HepG2 (cell line): ENCODE results near the gene DCTN2. TPM values are rescaled to one million over a fixed set of nuclear protein-coding genes. Genes with fewer than 3 reads are reported as not detected.

Experiments used
- ATF3 ChIP-seq: sonication (generic); formaldehyde crosslinking; IDR thresholded peaks from 2 replicates; pipeline ENCODE4 v1.4.0; 2020; ENCODE audit warnings: missing genetic modification reagents
- CCDC6 ChIP-seq: sonication (generic); formaldehyde crosslinking; IDR thresholded peaks from 2 replicates; pipeline ENCODE4 v1.8.1; 2022; ENCODE audit warnings: mild to moderate bottlenecking, missing genetic modification reagents, moderate library complexity
- CEBPZ ChIP-seq: IDR thresholded peaks from 2 replicates; pipeline ENCODE4 v1.6.1; 2012; ENCODE audit warnings: low read length, improper control_type of control experiment
- CHD4 ChIP-seq: fragments of 200-600 bp; sonication (generic); IDR thresholded peaks from 2 replicates; pipeline ENCODE4 v1.7.0; 2017; ENCODE audit warnings: mild to moderate bottlenecking, low read length, borderline replicate concordance
- FLYWCH1 ChIP-seq: sonication (generic); formaldehyde crosslinking; IDR thresholded peaks from 2 replicates; pipeline ENCODE4 v1.8.1; 2023; ENCODE audit warnings: mild to moderate bottlenecking, missing genetic modification reagents
- JUNB ChIP-seq: sonication (generic); formaldehyde crosslinking; IDR thresholded peaks from 2 replicates; pipeline ENCODE4 v1.8.0; 2022; ENCODE audit warnings: missing genetic modification reagents, mild to moderate bottlenecking, borderline replicate concordance
- KLF11 ChIP-seq: IDR thresholded peaks from 2 replicates; pipeline ENCODE4 v1.6.1; 2016; ENCODE audit warnings: missing compliant biosample characterization
- MATR3 ChIP-seq: sonication (generic); formaldehyde crosslinking; IDR thresholded peaks from 2 replicates; pipeline ENCODE4 v1.4.0; 2020; ENCODE audit warnings: missing genetic modification reagents
- MTERF4 ChIP-seq: sonication (generic); formaldehyde crosslinking; IDR thresholded peaks from 2 replicates; pipeline ENCODE4 v1.8.0; 2023; ENCODE audit warnings: mild to moderate bottlenecking, missing genetic modification reagents
- NFE2L2 ChIP-seq: fragments of 150-350 bp; IDR thresholded peaks from 2 replicates; pipeline ENCODE4 v1.6.1; 2014; ENCODE audit warnings: low read length
- NPAS2 ChIP-seq: sonication (generic); formaldehyde crosslinking; IDR thresholded peaks from 2 replicates; pipeline ENCODE4 v1.8.0; 2022; ENCODE audit warnings: mild to moderate bottlenecking, missing genetic modification reagents, borderline replicate concordance
- POLR2AphosphoS2 ChIP-seq: IDR thresholded peaks from 2 replicates; pipeline ENCODE4 v1.6.1; 2011; ENCODE audit warnings: low read depth, low read length, improper control_type of control experiment
- RNF219 ChIP-seq: sonication (generic); formaldehyde crosslinking; IDR thresholded peaks from 2 replicates; pipeline ENCODE4 v1.5.0; 2020; ENCODE audit warnings: mild to moderate bottlenecking, missing genetic modification reagents
- SIN3A ChIP-seq: IDR thresholded peaks from 2 replicates; pipeline ENCODE4 v1.6.1; 2011; ENCODE audit warnings: low read depth, mild to moderate bottlenecking, control low read depth, low read length, borderline replicate concordance
- SRSF9 ChIP-seq: fragments of 200-400 bp; formaldehyde crosslinking; IDR thresholded peaks from 2 replicates; pipeline ENCODE4 v1.6.1; 2018; ENCODE audit warnings: borderline replicate concordance, mild to moderate bottlenecking, low read depth, low read length; ENCODE audit not compliant: insufficient read depth, poor library complexity, severe bottlenecking
- SSRP1 ChIP-seq: IDR thresholded peaks from 2 replicates; pipeline ENCODE4 v1.6.1; 2016; ENCODE audit warnings: control low read depth
- YY1 ChIP-seq: IDR thresholded peaks from 2 replicates; pipeline ENCODE4 v1.6.1; 2011; ENCODE audit warnings: low read length, low read depth, moderate library complexity, mild to moderate bottlenecking; ENCODE audit not compliant: insufficient read depth, insufficient replicate concordance
- ZFY ChIP-seq: sonication (generic); formaldehyde crosslinking; IDR thresholded peaks from 2 replicates; pipeline ENCODE4 v1.4.0; 2020; ENCODE audit warnings: missing genetic modification reagents
- ZFYVE20 ChIP-seq: sonication (generic); formaldehyde crosslinking; IDR thresholded peaks from 2 replicates; pipeline ENCODE4 v1.8.0; 2023; ENCODE audit warnings: low read depth, mild to moderate bottlenecking, moderate library complexity, missing genetic modification reagents, borderline replicate concordance
- ZKSCAN8 ChIP-seq: IDR thresholded peaks from 2 replicates; pipeline ENCODE4 v1.6.1; 2016; ENCODE audit warnings: borderline replicate concordance, missing genetic modification reagents, missing compliant biosample characterization
- ZNF121 ChIP-seq: sonication (generic); formaldehyde crosslinking; IDR thresholded peaks from 2 replicates; pipeline ENCODE4 v1.5.0; 2020; ENCODE audit warnings: mild to moderate bottlenecking, missing genetic modification reagents
- ZNF263 ChIP-seq: sonication (generic); formaldehyde crosslinking; IDR thresholded peaks from 2 replicates; pipeline ENCODE4 v1.4.0; 2020; ENCODE audit warnings: missing genetic modification reagents
- ZNF703 ChIP-seq: sonication (generic); formaldehyde crosslinking; IDR thresholded peaks from 2 replicates; pipeline ENCODE4 v1.5.1; 2020; ENCODE audit warnings: missing genetic modification reagents, mild to moderate bottlenecking, moderate library complexity, borderline replicate concordance
- ZNF878 ChIP-seq: sonication (generic); formaldehyde crosslinking; IDR thresholded peaks from 2 replicates; pipeline ENCODE4 v1.8.1; 2023; ENCODE audit warnings: mild to moderate bottlenecking, missing genetic modification reagents, moderate library complexity
- polyA plus RNA-seq, 8 experiments: library from polyadenylated mRNA; depleted of rRNA in 3 of 8; stranded (reverse) in 7 of 8; unstranded in 1 of 8; fragments of >200 nt; fragmentation: Illumina TruSeq in 4 of 8; extraction: Trizol in 4 of 8; gene quantifications; 2 replicates each; pipeline versions ENCODE4 v1.2.1 to v1.2.3, GENCODE V29; 2011 to 2016; ENCODE audit warnings: low read depth in 4 of 8, missing spikeins in 1 of 8, mixed read lengths in 1 of 8; ENCODE audit not compliant: insufficient read depth in 1 of 8
- total RNA-seq, 5 experiments: library from RNA; depleted of rRNA; stranded (reverse); fragments of >200 nt; fragmentation: Illumina TruSeq; extraction: Trizol; gene quantifications; 2 replicates each; pipeline ENCODE4 v1.2.3, GENCODE V29; 2016; ENCODE audit warnings: low read depth in 1 of 5

DCTN2 gene
- total and polyA plus RNA-seq, 2 of the 13 experiments (the other 11 are each of a cell fraction or from before 2014, with no cell fraction given): 72.0 to 77.4 TPM

GRCh38 chr12:57487597-57488401 lies 59.2 kb downstream of the DCTN2 start, which contains the start of gene MARS1 (continued):
- TF ChIP-seq CEBPZ: no peak
- 0 out of 2 replicates have a peak, but pooled peaks have one; percentile 32 for TF ChIP-seq RNF219 (CRISPR knock-in tag)
- TF ChIP-seq SIN3A: peak; percentile 91; the same call in 1 of the 2 replicates
- no peak; the same call in 1 of the 2 replicates for TF ChIP-seq ZKSCAN8 (CRISPR knock-in tag)
- no peak for TF ChIP-seq ZNF703 (CRISPR knock-in tag)
- TF ChIP-seq ZNF121: no peak
- no peak for TF ChIP-seq NFE2L2
- no peak for TF ChIP-seq FLYWCH1 (CRISPR knock-in tag)
- no peak for TF ChIP-seq CHD4
- no peak for TF ChIP-seq MTERF4 (CRISPR knock-in tag)
- TF ChIP-seq NPAS2 (CRISPR knock-in tag): no peak
- TF ChIP-seq ZNF263 (CRISPR knock-in tag): no peak
- TF ChIP-seq ZNF878 (CRISPR knock-in tag): no peak; the same call in 1 of the 2 replicates
- TF ChIP-seq SSRP1 (CRISPR knock-in tag): no peak
- no peak for TF ChIP-seq KLF11
- no peak for TF ChIP-seq JUNB (CRISPR knock-in tag)
- TF ChIP-seq YY1: peak; percentile 85
- TF ChIP-seq CCDC6: peak; percentile 62; the same call in 1 of the 2 replicates
- TF ChIP-seq SRSF9: no peak
- TF ChIP-seq ATF3 (CRISPR knock-in tag): peak; percentile 91
- TF ChIP-seq POLR2AphosphoS2: no peak
- TF ChIP-seq ZFY (CRISPR knock-in tag): peak; percentile 76
- no peak for TF ChIP-seq ZFYVE20 (CRISPR knock-in tag)
- no peak for TF ChIP-seq MATR3 (CRISPR knock-in tag)
